NCI-H146 treated with DMSO at 0.1 percent for 48 hours (cell line): ENCODE data around the gene ARL14.

Experiments used
- DNase-seq: peaks from one replicate; lab custom pipeline; 2025; ENCODE audit not compliant: unreplicated experiment; lab: John Stamatoyannopoulos, UW

ARL14 gene

DNA sequence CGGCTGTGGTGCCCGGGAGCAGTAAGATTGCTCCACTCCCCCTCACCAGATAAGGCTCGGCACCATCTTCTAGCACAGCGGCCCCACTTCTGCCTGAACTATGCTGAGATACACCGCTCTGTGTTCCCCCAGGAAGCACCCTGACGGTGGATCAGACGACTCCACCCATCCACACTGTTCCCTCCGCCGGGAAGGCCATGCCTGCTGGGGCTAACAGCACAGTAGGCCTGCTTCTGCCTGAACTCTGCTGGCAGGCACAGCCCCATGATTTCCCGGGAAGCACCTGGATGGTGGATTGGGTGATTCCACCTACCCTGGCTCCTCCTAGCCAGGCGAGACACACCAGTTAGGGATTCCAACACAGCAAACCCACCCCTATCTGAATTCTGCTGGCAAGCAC is 42.8 kb downstream of the ARL14 start:
- no peak for DNase-seq

DNA sequence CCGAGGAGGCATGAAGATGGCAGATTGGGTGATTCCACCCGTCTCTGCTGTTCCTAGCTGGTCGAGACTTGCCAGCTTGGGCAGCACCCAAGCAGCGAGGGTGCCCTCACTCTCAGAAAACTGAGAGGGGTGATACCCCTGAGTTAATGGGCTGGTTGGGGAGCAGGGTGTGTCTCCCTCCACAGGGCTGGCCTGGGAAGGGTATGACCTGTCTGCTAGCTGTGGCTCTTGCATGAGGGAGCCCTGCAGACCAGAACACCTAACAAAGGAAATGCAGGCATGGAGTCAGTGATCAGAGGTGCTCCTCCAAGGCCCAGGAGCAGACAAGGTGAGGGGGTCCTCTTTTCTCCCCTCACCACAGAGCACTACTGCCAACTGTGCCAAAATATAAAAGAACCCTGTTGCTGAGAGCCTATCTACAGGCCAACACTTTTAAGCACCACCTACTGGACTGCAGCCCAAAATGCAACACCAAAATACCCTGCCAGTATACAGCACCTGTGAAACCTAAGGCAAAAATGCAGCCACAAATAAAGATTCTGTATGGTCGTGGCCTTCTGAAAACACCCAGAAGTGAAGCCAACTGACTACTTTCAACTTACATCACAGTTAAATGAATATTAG is 43.3 kb downstream of the ARL14 start:
- DNase-seq, result no peak

DNA sequence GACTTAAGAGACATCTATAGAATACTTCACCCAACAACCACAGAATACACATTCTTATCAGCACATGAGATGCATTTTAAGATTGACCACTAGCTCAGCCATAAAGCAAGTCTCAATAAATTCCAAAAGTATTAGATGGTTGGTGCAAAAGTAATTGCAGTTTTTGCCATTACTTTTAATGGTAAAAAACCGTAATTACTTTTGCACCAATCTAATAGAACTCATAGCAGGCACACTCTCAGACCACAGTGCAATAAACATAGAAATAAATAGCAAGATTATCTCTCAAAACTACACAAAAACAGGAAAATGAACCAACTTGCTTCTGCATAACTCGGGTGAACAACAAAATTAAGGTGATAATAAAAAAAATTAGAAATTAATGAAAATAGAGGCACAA is 45.4 kb downstream of the ARL14 start:
- no peak for DNase-seq

DNA sequence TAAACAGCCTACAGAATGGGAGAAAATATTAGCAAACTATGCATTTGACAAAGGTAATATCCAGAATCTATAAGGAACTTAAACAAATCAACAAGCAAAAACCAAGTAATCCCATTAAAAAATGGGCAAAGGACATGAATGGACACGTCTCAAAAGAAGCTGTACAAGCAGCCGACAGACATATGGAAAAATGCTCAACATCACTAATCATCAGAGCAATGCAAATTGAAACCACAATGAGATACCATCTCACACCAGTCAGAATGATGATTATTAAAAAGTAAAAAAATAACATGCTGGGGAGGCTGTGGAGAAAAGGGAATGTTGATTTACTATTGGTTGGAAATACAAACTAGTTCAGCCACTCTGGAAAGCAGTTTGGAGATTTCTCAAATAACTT is 48.4 kb downstream of the ARL14 start:
- no peak for DNase-seq
